ENCODE data around the gene FAM3C. TPM values are rescaled to one million over a fixed set of nuclear protein-coding genes. Genes with fewer than 3 reads are reported as not detected.

Gene FAM3C
- polyA plus RNA-seq, 1 donor from 2014 or later, result 61.8 TPM

DNA sequence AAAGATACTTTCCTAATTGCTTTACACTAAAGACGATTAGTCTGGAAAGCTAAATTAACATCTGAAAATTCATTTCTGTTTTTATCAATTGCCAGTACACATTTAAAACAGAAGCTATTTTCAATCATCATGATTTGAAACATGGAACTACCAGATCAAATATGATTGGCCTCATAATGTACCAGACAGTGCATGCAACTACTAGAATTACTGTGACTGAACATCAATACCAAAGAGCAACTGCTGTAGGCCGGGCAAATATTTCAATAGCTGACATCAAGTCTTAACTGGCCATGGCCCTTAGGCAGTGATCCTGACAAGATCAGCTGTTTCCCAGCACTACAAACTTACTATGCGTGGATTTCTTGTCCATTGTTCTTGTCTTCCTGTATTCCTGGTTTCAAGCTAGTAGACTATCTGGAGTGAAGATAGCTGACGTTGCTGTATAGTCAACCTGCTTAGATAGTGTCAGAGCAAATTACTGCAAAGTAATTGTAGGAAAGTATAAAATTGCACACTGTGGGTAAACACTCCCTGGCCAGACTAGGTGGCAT, 89.0 kb downstream of the FAM3C start:
- no peak overlapping the region for H3K9ac ChIP-seq (ENCODE audit: low read length)
- no peak overlapping the region for H3K4me2 ChIP-seq (ENCODE audit: low read length)
- no peaks in the 10 kb centered on the region for H3K9me2 ChIP-seq (ENCODE audit: insufficient read depth, low read length)
- no peak overlapping the region for H3K4me3 ChIP-seq (ENCODE audit: low read length)
- no peaks in the 10 kb centered on the region for H3K79me2 ChIP-seq (replicated peaks; ENCODE audit: insufficient read depth, low read length)
- H4K20me1 ChIP-seq (ENCODE audit: insufficient read depth), result no peaks in the 10 kb centered on the region
- H3K27ac ChIP-seq (ENCODE audit: low read length), result no peak overlapping the region
- H2AFZ ChIP-seq (ENCODE audit: low read depth, low read length), result no peak overlapping the region
- TF ChIP-seq, protein P1, sequence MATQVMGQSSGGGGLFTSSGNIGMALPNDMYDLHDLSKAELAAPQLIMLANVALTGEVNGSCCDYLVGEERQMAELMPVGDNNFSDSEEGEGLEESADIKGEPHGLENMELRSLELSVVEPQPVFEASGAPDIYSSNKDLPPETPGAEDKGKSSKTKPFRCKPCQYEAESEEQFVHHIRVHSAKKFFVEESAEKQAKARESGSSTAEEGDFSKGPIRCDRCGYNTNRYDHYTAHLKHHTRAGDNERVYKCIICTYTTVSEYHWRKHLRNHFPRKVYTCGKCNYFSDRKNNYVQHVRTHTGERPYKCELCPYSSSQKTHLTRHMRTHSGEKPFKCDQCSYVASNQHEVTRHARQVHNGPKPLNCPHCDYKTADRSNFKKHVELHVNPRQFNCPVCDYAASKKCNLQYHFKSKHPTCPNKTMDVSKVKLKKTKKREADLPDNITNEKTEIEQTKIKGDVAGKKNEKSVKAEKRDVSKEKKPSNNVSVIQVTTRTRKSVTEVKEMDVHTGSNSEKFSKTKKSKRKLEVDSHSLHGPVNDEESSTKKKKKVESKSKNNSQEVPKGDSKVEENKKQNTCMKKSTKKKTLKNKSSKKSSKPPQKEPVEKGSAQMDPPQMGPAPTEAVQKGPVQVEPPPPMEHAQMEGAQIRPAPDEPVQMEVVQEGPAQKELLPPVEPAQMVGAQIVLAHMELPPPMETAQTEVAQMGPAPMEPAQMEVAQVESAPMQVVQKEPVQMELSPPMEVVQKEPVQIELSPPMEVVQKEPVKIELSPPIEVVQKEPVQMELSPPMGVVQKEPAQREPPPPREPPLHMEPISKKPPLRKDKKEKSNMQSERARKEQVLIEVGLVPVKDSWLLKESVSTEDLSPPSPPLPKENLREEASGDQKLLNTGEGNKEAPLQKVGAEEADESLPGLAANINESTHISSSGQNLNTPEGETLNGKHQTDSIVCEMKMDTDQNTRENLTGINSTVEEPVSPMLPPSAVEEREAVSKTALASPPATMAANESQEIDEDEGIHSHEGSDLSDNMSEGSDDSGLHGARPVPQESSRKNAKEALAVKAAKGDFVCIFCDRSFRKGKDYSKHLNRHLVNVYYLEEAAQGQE (IDR thresholded peaks at IDR 0.05; ENCODE audit: borderline replicate concordance), result no peak
- TF ChIP-seq EZH2 (IDR thresholded peaks at IDR 0.05; ENCODE audit: borderline replicate concordance, insufficient read depth, low read length, poor library complexity, severe bottlenecking) (no peak), TAF1 (IDR thresholded peaks at IDR 0.05; ENCODE audit: low read depth) (no peak)
- no peaks in the 10 kb centered on the region for H3F3A ChIP-seq (ENCODE audit: insufficient read depth, low read length, poor library complexity, severe bottlenecking)
- no peaks in the 10 kb centered on the region for H3K27me3 ChIP-seq (ENCODE audit: insufficient read depth, low read depth, low read length)
- H3K9me3 ChIP-seq (ENCODE audit: low read length), result no peaks in the 10 kb centered on the region
- H3K36me3 ChIP-seq (ENCODE audit: insufficient read depth, low read length), result no peaks in the 10 kb centered on the region

DNA sequence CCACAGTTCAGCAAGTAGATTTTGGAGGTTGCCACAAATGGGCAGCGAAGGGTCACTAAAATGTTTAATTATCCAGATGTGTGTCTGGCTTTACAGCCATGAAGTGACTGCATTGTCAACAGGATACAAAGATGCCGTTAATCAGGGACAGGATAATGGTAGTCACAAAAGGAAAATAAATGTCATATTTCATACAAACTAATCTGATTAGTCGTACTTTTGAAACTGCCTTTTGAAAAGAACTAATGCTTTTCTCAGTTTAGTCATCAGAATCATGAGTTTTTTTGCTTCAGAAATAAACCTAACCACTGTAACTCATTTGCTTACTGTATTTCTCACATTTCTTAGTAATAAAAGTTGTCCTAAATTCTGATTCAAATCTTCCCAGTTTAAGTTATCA, 89.5 kb downstream of the FAM3C start:
- Histone ChIP-seq H3K79me2 (replicated peaks; ENCODE audit: insufficient read depth, low read length) (no peaks in the 10 kb centered on the region), H3F3A (ENCODE audit: insufficient read depth, low read length, poor library complexity, severe bottlenecking) (no peaks in the 10 kb centered on the region), H4K20me1 (ENCODE audit: insufficient read depth) (no peaks in the 10 kb centered on the region), H3K27ac (ENCODE audit: low read length) (no peak overlapping the region), H3K9me3 (ENCODE audit: low read length) (no peaks in the 10 kb centered on the region), H3K27me3 (ENCODE audit: insufficient read depth, low read depth, low read length) (no peaks in the 10 kb centered on the region), H3K9me2 (ENCODE audit: insufficient read depth, low read length) (no peaks in the 10 kb centered on the region), H3K36me3 (ENCODE audit: insufficient read depth, low read length) (no peaks in the 10 kb centered on the region), H3K9ac (ENCODE audit: low read length) (no peak overlapping the region), H2AFZ (ENCODE audit: low read depth, low read length) (no peak overlapping the region), H3K4me2 (ENCODE audit: low read length) (no peak overlapping the region), H3K4me3 (ENCODE audit: low read length) (no peak overlapping the region)
- TF ChIP-seq TAF1 (IDR thresholded peaks at IDR 0.05; ENCODE audit: low read depth) (no peak), POLR2AphosphoS5 (IDR thresholded peaks at IDR 0.05) (no peak), EP300 (conservative IDR thresholded peaks at IDR 0.05; ENCODE audit: poor library complexity, severe bottlenecking) (no peak), EZH2 (IDR thresholded peaks at IDR 0.05; ENCODE audit: borderline replicate concordance, insufficient read depth, low read length, poor library complexity, severe bottlenecking) (no peak), SMC3 (conservative IDR thresholded peaks at IDR 0.05; ENCODE audit: poor library complexity) (no peak), RAD21 (conservative IDR thresholded peaks at IDR 0.05) (no peak), MXI1 (conservative IDR thresholded peaks at IDR 0.05; ENCODE audit: poor library complexity, severe bottlenecking) (no peak)
- TF ChIP-seq, protein P1 (IDR thresholded peaks at IDR 0.05; ENCODE audit: borderline replicate concordance), result no peak
- TF ChIP-seq, protein P2, sequence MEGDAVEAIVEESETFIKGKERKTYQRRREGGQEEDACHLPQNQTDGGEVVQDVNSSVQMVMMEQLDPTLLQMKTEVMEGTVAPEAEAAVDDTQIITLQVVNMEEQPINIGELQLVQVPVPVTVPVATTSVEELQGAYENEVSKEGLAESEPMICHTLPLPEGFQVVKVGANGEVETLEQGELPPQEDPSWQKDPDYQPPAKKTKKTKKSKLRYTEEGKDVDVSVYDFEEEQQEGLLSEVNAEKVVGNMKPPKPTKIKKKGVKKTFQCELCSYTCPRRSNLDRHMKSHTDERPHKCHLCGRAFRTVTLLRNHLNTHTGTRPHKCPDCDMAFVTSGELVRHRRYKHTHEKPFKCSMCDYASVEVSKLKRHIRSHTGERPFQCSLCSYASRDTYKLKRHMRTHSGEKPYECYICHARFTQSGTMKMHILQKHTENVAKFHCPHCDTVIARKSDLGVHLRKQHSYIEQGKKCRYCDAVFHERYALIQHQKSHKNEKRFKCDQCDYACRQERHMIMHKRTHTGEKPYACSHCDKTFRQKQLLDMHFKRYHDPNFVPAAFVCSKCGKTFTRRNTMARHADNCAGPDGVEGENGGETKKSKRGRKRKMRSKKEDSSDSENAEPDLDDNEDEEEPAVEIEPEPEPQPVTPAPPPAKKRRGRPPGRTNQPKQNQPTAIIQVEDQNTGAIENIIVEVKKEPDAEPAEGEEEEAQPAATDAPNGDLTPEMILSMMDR (IDR thresholded peaks at IDR 0.05; ENCODE audit: poor library complexity, severe bottlenecking), result no peak
